B cell (primary cell): Measurements from ENCODE around the gene TADA1. TPM values are rescaled to one million over a fixed set of nuclear protein-coding genes. Genes with fewer than 3 reads are reported as not detected.

Experiments used
- ATAC-seq: fragments of 200-7000 bp; cut with Tn5 transposase; one replicate; pipeline ENCODE4 v1.10.0; 2021; ENCODE audit warnings: low read depth, mild to moderate bottlenecking, moderate number of reproducible peaks, moderate library complexity
- CTCF ChIA-PET: fragments of 350-600 bp; sonication (Branson Sonifier 250); formaldehyde crosslinking; loops from one replicate; lab custom pipeline; 2021; ENCODE audit warnings: antibody characterized with exemption, inconsistent platforms; lab: Charles Lee
- POLR2A ChIA-PET: fragments of 350-600 bp; sonication (Branson Sonifier 250); formaldehyde crosslinking; loops from one replicate; lab custom pipeline; 2021; ENCODE audit warnings: antibody characterized with exemption; lab: Charles Lee
- DNase-seq: peaks from one replicate; pipeline ENCODE4 v3.0.0; 2013
- H2AFZ ChIP-seq: 2 replicates; pipeline ENCODE4 v1.6.1; 2012; ENCODE audit warnings: mild to moderate bottlenecking, low read depth, low read length; ENCODE audit not compliant: insufficient read depth, poor library complexity, severe bottlenecking
- H3K27ac ChIP-seq, 2 donors: 1 replicate in 1 of 2; 2 replicates in 1 of 2; pipeline ENCODE4 v1.5.1; 2012 to 2013; ENCODE audit warnings: low read length in 2 of 2, mild to moderate bottlenecking in 2 of 2, moderate library complexity in 1 of 2
- H3K27me3 ChIP-seq, 4 experiments: fragments of 200-600 bp in 1 of 4; sonication (generic) in 1 of 4; replicated peaks in 1 of 4; 1 replicate in 2 of 4; 2 replicates in 2 of 4; pipeline versions ENCODE4 v1.6.1 to v1.7.0; 2013 to 2016; ENCODE audit warnings: low read length in 3 of 4, mild to moderate bottlenecking in 2 of 4, mixed read lengths in 1 of 4, moderate library complexity in 1 of 4; ENCODE audit not compliant: insufficient read depth in 4 of 4, control insufficient read depth in 3 of 4; ENCODE audit errors: control extremely low read depth in 1 of 4
- H3K36me3 ChIP-seq, 2 experiments: replicated peaks in 1 of 2; 1 replicate in 1 of 2; 2 replicates in 1 of 2; pipeline versions ENCODE4 v1.6.1 to v1.7.1; 2013; ENCODE audit warnings: low read length in 1 of 2; ENCODE audit not compliant: insufficient read depth in 2 of 2, control insufficient read depth in 1 of 2; ENCODE audit errors: control extremely low read depth in 1 of 2, extremely low read depth in 1 of 2
- H3K4me1 ChIP-seq, 2 donors: fragments of 200-600 bp in 1 of 2; sonication (generic) in 1 of 2; 1 replicate in 1 of 2; 2 replicates in 1 of 2; pipeline versions ENCODE4 v1.5.1 to v1.6.1; 2013 to 2017; ENCODE audit warnings: low read length in 2 of 2; ENCODE audit not compliant: control insufficient read depth in 2 of 2, insufficient read depth in 2 of 2
- H3K4me2 ChIP-seq: replicated peaks from 2 replicates; pipeline ENCODE3; 2012; ENCODE audit warnings: mild to moderate bottlenecking, low read depth, low read length; ENCODE audit not compliant: poor library complexity, severe bottlenecking
- H3K4me3 ChIP-seq, 5 experiments: fragments of 200-600 bp in 1 of 5; sonication (generic) in 1 of 5; 1 replicate in 3 of 5; 2 replicates in 2 of 5; pipeline versions ENCODE4 v1.5.1 to v1.7.0; 2011 to 2016; ENCODE audit warnings: low read length in 4 of 5, mild to moderate bottlenecking in 4 of 5, low read depth in 2 of 5, control low read depth in 1 of 5, moderate library complexity in 1 of 5; ENCODE audit not compliant: insufficient read depth in 1 of 5; ENCODE audit errors: control extremely low read depth in 1 of 5, extremely low read depth in 1 of 5
- H3K79me2 ChIP-seq: fragments of 200-600 bp; sonication (generic); one replicate; pipeline ENCODE4 v1.6.0; 2016; ENCODE audit warnings: low read length; ENCODE audit not compliant: control insufficient read depth, insufficient read depth
- H3K9ac ChIP-seq: fragments of 200-600 bp; sonication (generic); 2 replicates; pipeline ENCODE4 v1.6.1; 2017; ENCODE audit warnings: mild to moderate bottlenecking, low read length, moderate library complexity
- H3K9me3 ChIP-seq, 3 donors: one replicate each; pipeline versions ENCODE4 v1.6.1 to v1.7.1; 2013; ENCODE audit warnings: low read length in 2 of 3; ENCODE audit not compliant: control insufficient read depth in 2 of 3, insufficient read depth in 1 of 3; ENCODE audit errors: control extremely low read depth in 1 of 3
- H4K20me1 ChIP-seq: 2 replicates; pipeline ENCODE4 v1.6.0; 2012; ENCODE audit warnings: mild to moderate bottlenecking, low read length; ENCODE audit not compliant: insufficient read depth, control insufficient read depth, poor library complexity, severe bottlenecking
- H3K27ac Mint-ChIP-seq: one replicate; pipeline ENCODE4 v1.8.0; 2021; ENCODE audit warnings: mixed read lengths
- H3K27me3 Mint-ChIP-seq: one replicate; pipeline ENCODE4 v1.8.0; 2021; ENCODE audit warnings: mixed read lengths
- H3K4me1 Mint-ChIP-seq: one replicate; pipeline ENCODE4 v1.8.0; 2021; ENCODE audit warnings: mixed read lengths
- H3K4me3 Mint-ChIP-seq: one replicate; pipeline ENCODE4 v1.8.0; 2021; ENCODE audit warnings: mixed read lengths
- H3K9me3 Mint-ChIP-seq: one replicate; pipeline ENCODE4 v1.8.0; 2022; ENCODE audit warnings: mixed read lengths; ENCODE audit not compliant: insufficient read depth
- CTCF ChIP-seq: fragments of 200-600 bp; IDR thresholded peaks from one replicate; pipeline ENCODE4 v1.8.0; 2022; ENCODE audit warnings: antibody characterized with exemption, mild to moderate bottlenecking
- EZH2 ChIP-seq: IDR thresholded peaks from 2 replicates; pipeline ENCODE4 v1.6.1; 2012; ENCODE audit warnings: borderline replicate concordance, low read depth, mild to moderate bottlenecking, moderate library complexity, low read length; ENCODE audit not compliant: insufficient read depth, poor library complexity, severe bottlenecking
- WGBS: methylation state at CpG from one replicate; pipeline ENCODE4 v1.1.5; 2013; ENCODE audit warnings: missing lambda C conversion rate; ENCODE audit not compliant: insufficient coverage; 5-methylcytosine and 5-hydroxymethylcytosine counted together
- intact Hi-C: fragments of 100-400 bp; cut with micrococcal nuclease; formaldehyde crosslinking; loops from one replicate; pipeline ENCODE4 v1.10.0; 2022
- polyA plus RNA-seq: library from polyadenylated mRNA; depleted of rRNA; stranded (reverse); fragments of >200 nt; gene quantifications from 2 replicates; pipeline ENCODE4 v1.2.3, GENCODE V29; 2012
- total RNA-seq, 2 donors: library from RNA; stranded (reverse); fragments of 120-200 nt in 1 of 2; gene quantifications; 1 replicate in 1 of 2; 2 replicates in 1 of 2; pipeline versions ENCODE4 v1.2.3 to v1.2.4, GENCODE V29; 2013 to 2022

TADA1 gene
- total and polyA plus RNA-seq, 2 donors (not counting 1 experiment from before 2014, with no cell fraction given), result 12.0 to 12.9 TPM

DNA sequence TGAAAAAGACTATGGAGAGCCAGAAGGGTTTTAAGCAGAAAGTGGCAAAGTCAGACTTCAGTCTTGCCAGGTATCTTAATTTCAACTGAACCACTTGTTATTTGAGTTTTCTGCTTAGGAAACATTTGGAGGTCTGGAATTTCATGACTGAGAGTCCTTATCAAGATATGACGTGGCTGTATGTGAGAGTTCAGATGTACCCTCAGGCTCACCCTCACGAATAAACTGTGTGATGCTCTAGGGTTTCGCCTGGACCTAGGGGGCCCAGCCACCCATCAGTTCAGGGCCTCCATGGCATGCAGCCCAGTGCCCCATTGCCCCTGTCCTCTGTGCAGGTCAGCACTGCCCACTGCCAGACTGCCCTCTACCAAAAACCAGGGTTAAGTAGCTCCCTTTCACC lies 30.6 kb upstream of the TADA1 start:
- Mint-ChIP-seq H3K4me1 (peaks cover 23% of the 10 kb centered on the region), H3K27me3 (no peaks in the 10 kb centered on the region), H3K4me3 (no peak overlapping the region), H3K9me3 (no peaks in the 10 kb centered on the region), H3K27ac (no peak overlapping the region)
- Histone ChIP-seq H3K9me3 (peaks cover 0 to 2% (median 1%) of the 10 kb centered on the region in 3 donors), H3K4me1 (peaks cover 19 to 20% of the 10 kb centered on the region in 2 donors), H3K36me3 (no peaks in the 10 kb centered on the region), H3K79me2 (no peaks in the 10 kb centered on the region), H3K27me3 (no peaks in the 10 kb centered on the region), H3K27ac (no peak overlapping the region), H4K20me1 (no peaks in the 10 kb centered on the region), H2AFZ (no peak overlapping the region), H3K4me2 (no peak overlapping the region), H3K9ac (no peak overlapping the region), H3K4me3 (no peak overlapping the region)
- WGBS, result 98% methylated on average over 3 of the region's 3 CpGs
- ATAC-seq, result no peak
- TF ChIP-seq CTCF (no peak), EZH2 (no peak)
- DNase-seq, result no peak
- ChIA-PET CTCF (interaction anchor here (1.0 to 21.5 kb wide), 6 partner anchors 10 to 633 kb away, joined by 3 to 944 read pairs (median 4); no protein-coding TSS in a partner anchor), POLR2A (no interaction called here)
- intact Hi-C loops, result no loop called here

- CTCF ChIA-PET, result interaction anchor here (1.1 to 21.5 kb wide), 6 partner anchors 11 to 161 kb away, joined by 3 to 944 read pairs (median 4); partner anchors contain the start of gene TADA1
Measured at GRCh38 chr1:166905900-166906299, 29.8 kb upstream of the TADA1 start.

More at GRCh38 chr1:166905900-166906299, 29.8 kb upstream of the TADA1 start:
- Mint-ChIP-seq H3K9me3 (no peaks in the 10 kb centered on the region), H3K4me1 (peaks cover 23% of the 10 kb centered on the region), H3K27ac (no peak overlapping the region), H3K4me3 (no peak overlapping the region), H3K27me3 (no peaks in the 10 kb centered on the region)
- Histone ChIP-seq H3K79me2 (no peaks in the 10 kb centered on the region), H3K4me1 (peaks cover 19 to 20% of the 10 kb centered on the region in 2 donors), H2AFZ (no peak overlapping the region), H3K27ac (no peak overlapping the region), H3K36me3 (no peaks in the 10 kb centered on the region), H4K20me1 (no peaks in the 10 kb centered on the region), H3K27me3 (no peaks in the 10 kb centered on the region), H3K9me3 (no peaks in the 10 kb centered on the region), H3K4me3 (no peak overlapping the region), H3K4me2 (no peak overlapping the region), H3K9ac (no peak overlapping the region)
- POLR2A ChIA-PET, result no interaction called here
- WGBS, result no CpG with 5 or more reads among the region's 3 CpGs
- TF ChIP-seq CTCF, result no peak
- TF ChIP-seq EZH2, result no peak
- DNase-seq (no peak), ATAC-seq (no peak)
- intact Hi-C loops, result no loop called here
